Brain microvascular endothelial cell (primary cell): Measurements from ENCODE around the gene FCSK.
A peak's percentile ranks its signal among the peaks of the same experiment; 100 is the strongest.

Experiments used
- DNase-seq: peaks from one replicate; pipeline ENCODE4 v3.0.0-alpha.2; 2020
- H3K27ac ChIP-seq: fragments of 250-450 bp; sonication (Bioruptor Pico); 2 replicates; pipeline ENCODE4 v1.5.1; 2020; ENCODE audit warnings: mild to moderate bottlenecking, moderate library complexity
- H3K27me3 ChIP-seq: fragments of 250-450 bp; sonication (Bioruptor Pico); replicated peaks from 2 replicates; pipeline ENCODE4 v1.5.1; 2020; ENCODE audit warnings: mild to moderate bottlenecking
- H3K36me3 ChIP-seq: fragments of 250-450 bp; sonication (Bioruptor Pico); replicated peaks from 2 replicates; pipeline ENCODE4 v1.5.1; 2020; ENCODE audit warnings: mild to moderate bottlenecking
- H3K4me3 ChIP-seq: 2 replicates; pipeline ENCODE4 v1.5.1; 2011; ENCODE audit warnings: low read depth, mild to moderate bottlenecking, control low read depth, low read length, moderate library complexity
- CTCF ChIP-seq: IDR thresholded peaks from 2 replicates; pipeline ENCODE4 v1.5.1; 2011; ENCODE audit warnings: low read depth, mild to moderate bottlenecking, moderate library complexity, low read length, control low read depth, inconsistent platforms; ENCODE audit errors: missing control alignments
- in situ Hi-C: cut with HindIII; loops from 2 replicates; pipeline ENCODE4 v1.10.0; 2017; ENCODE audit warnings: low sequenced_read_pairs, low pct_ligation_motif_present

FCSK gene

GRCh38 chr16:70468776-70469525 is 14.6 kb downstream of the FCSK start:
- Histone ChIP-seq H3K27ac (no peak overlapping the region), H3K36me3 (no peaks in the 10 kb centered on the region), H3K27me3 (no peaks in the 10 kb centered on the region), H3K4me3 (no peak overlapping the region)
- no peak for TF ChIP-seq CTCF
- DNase-seq, result no peak
- in situ Hi-C loops, result no loop called here

DNA sequence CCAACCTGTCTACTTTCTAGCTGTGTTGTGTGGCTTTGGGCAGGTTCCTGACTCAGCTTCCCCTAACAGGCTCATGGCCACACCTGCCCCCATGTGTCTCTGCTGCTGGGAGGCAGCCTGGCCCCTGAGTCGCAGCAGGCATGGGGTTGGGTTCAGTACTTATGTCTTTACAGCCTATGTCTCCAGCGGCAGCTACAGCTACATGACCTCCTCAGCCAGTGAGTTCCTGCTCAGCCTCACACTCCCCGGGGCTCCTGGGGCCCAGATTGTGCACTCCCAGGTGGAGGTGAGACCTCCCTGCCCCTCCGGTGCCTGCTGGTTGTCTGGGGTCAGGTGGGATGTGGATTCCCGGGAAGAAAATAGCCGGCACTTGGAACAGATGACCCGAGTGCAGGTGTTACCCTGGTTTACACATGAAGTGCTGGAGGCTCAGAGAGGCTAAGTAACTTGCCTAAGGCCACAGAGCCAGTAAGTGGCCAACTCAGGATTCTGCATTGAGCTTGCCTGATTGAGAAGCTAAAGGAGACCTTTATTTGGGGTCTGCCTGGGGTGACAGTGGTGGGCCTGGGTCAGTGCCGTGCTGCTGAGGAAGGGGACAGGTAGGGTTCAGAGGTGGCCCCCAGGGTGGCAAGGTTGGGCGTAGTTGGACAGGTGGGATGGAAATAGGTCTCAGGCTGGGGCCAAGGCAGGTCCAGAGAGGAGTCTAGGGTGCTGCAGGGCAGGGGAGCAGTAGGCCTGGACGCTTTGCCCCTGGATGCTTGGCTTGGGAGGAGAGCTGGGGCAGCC is 15.9 kb downstream of the FCSK start:
- H3K4me3 ChIP-seq, result no peak overlapping the region
- in situ Hi-C loops, result no loop called here
- H3K27ac ChIP-seq, result no peak overlapping the region
- no peaks in the 10 kb centered on the region for H3K27me3 ChIP-seq
- no peak for DNase-seq
- TF ChIP-seq CTCF, result no peak
- H3K36me3 ChIP-seq, result no peaks in the 10 kb centered on the region

- in situ Hi-C loops, result no loop called here
- Histone ChIP-seq H3K27ac (no peak overlapping the region), H3K27me3 (no peaks in the 10 kb centered on the region), H3K4me3 (no peak overlapping the region), H3K36me3 (no peaks in the 10 kb centered on the region)
- peak; percentile 73 for TF ChIP-seq CTCF
- DNase-seq, result no peak
Observed at GRCh38 chr16:70470927-70471341, 16.5 kb downstream of the FCSK start.

- Histone ChIP-seq H3K4me3 (no peak overlapping the region), H3K27ac (no peak overlapping the region), H3K27me3 (no peaks in the 10 kb centered on the region), H3K36me3 (no peaks in the 10 kb centered on the region)
- in situ Hi-C loops, result no loop called here
- no peak for TF ChIP-seq CTCF
- no peak for DNase-seq
Observed at GRCh38 chr16:70472786-70473433, 18.5 kb downstream of the FCSK start.

- no peak overlapping the region for H3K4me3 ChIP-seq
- no peaks in the 10 kb centered on the region for H3K27me3 ChIP-seq
- in situ Hi-C loops, result no loop called here
- H3K27ac ChIP-seq, result no peak overlapping the region
- DNase-seq, result no peak
- no peaks in the 10 kb centered on the region for H3K36me3 ChIP-seq
- TF ChIP-seq CTCF, result peak; percentile 6
Observed at GRCh38 chr16:70473446-70474319, 19.3 kb downstream of the FCSK start.
